MM.1S (cell line): ENCODE results near the gene RAI1.

Experiments
- DNase-seq: peaks from one replicate; pipeline ENCODE4 v3.0.0-alpha.2; 2015
- H2AFZ ChIP-seq: fragments of 300-600 bp; sonication (generic); 2 replicates; pipeline ENCODE4 v1.6.0; 2016; ENCODE audit warnings: antibody characterized with exemption, low read length
- H3F3A ChIP-seq: fragments of 300-600 bp; sonication (generic); 2 replicates; pipeline ENCODE4 v1.6.1; 2016; ENCODE audit warnings: mild to moderate bottlenecking, antibody characterized with exemption, low read length, moderate library complexity, mixed read lengths; ENCODE audit not compliant: insufficient read depth
- H3K27ac ChIP-seq: fragments of 300-600 bp; sonication (generic); 2 replicates; pipeline ENCODE4 v1.5.1; 2016; ENCODE audit warnings: mild to moderate bottlenecking, low read length
- H3K27me3 ChIP-seq: fragments of 300-600 bp; sonication (generic); replicated peaks from 2 replicates; pipeline ENCODE4 v1.6.0; 2016; ENCODE audit warnings: low read length; ENCODE audit not compliant: insufficient read depth
- H3K36me3 ChIP-seq: fragments of 300-600 bp; sonication (generic); replicated peaks from 2 replicates; pipeline ENCODE4 v1.6.1; 2016; ENCODE audit warnings: mild to moderate bottlenecking, low read length, mixed read lengths; ENCODE audit not compliant: insufficient read depth
- H3K4me1 ChIP-seq: fragments of 300-600 bp; sonication (generic); 2 replicates; pipeline ENCODE4 v1.6.1; 2016; ENCODE audit warnings: low read length, mixed read lengths
- H3K4me2 ChIP-seq: fragments of 300-600 bp; sonication (generic); 2 replicates; pipeline ENCODE4 v1.6.0; 2016; ENCODE audit warnings: low read depth, low read length
- H3K4me3 ChIP-seq: fragments of 300-600 bp; sonication (generic); 2 replicates; pipeline ENCODE4 v1.5.1; 2016; ENCODE audit warnings: low read length, mixed read lengths
- H3K79me2 ChIP-seq: fragments of 300-600 bp; sonication (generic); 2 replicates; pipeline ENCODE4 v1.6.1; 2016; ENCODE audit warnings: mixed run types, low read length, mixed read lengths
- H3K9ac ChIP-seq: fragments of 300-600 bp; sonication (generic); 2 replicates; pipeline ENCODE4 v1.6.1; 2016; ENCODE audit warnings: low read length, mixed read lengths
- H3K9me2 ChIP-seq: fragments of 300-600 bp; sonication (generic); replicated peaks from 2 replicates; pipeline ENCODE4 v1.6.1; 2016; ENCODE audit warnings: mild to moderate bottlenecking, low read length, mixed read lengths; ENCODE audit not compliant: insufficient read depth
- H3K9me3 ChIP-seq: fragments of 300-600 bp; sonication (generic); replicated peaks from 2 replicates; pipeline ENCODE4 v1.6.1; 2016; ENCODE audit warnings: mild to moderate bottlenecking, low read length, mixed read lengths; ENCODE audit not compliant: insufficient read depth
- H4K20me1 ChIP-seq: fragments of 300-600 bp; sonication (generic); 2 replicates; pipeline ENCODE4 v1.6.1; 2016; ENCODE audit warnings: mild to moderate bottlenecking, low read length, moderate library complexity, mixed read lengths; ENCODE audit not compliant: insufficient read depth
- EZH2 ChIP-seq: fragments of 300-600 bp; sonication (generic); optimal IDR thresholded peaks from 2 replicates; pipeline ENCODE3; 2017; ENCODE audit warnings: low read depth, mild to moderate bottlenecking, antibody characterized with exemption, low read length, mixed read lengths
- EZH2phosphoT487 ChIP-seq: fragments of 300-600 bp; sonication (generic); IDR thresholded peaks from 2 replicates; pipeline ENCODE4 v1.6.1; 2018; ENCODE audit warnings: antibody characterized with exemption, low read length
- TF ChIP-seq, protein P1 (sequence below): fragments of 300-600 bp; sonication (generic); IDR thresholded peaks from 2 replicates; pipeline ENCODE4 v1.5.1; 2016; ENCODE audit warnings: antibody characterized with exemption, low read length, mixed read lengths

Gene RAI1

DNA sequence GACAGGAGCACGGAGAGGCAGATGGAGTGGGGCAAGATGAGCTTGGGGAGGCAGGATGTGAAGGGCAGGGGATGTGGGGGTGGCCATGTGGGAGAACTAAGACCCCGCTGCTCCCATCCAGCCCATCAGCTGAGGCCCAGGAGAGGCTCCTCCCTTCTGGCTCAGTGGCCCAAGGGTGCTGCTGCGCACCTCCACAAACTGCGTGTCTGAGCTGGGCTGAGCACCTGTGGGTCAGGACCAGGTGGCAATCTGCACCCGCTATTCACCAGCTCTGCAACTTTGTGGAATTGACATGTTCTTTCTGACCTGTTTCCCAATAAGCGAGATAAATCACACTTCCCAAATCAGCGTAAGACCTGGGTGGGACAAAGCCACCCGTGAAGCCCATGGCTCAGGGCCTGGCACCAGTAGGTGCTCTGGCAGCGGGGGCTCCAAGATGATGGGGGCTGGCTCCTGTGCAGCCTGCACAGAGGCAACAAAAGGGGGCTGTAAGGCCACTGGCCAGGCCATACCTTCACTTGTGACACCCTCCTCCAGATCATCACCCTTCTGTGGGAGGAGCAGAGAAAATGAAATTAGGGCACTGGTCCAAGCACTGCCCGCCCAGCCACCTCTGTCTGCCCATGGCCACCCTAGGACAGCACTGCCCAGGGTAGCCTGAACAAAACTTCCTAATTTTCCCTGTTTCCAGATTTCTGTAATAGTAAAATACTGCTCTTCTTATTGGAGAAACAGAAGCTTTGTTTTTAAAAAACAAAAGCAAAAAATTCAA is 167.2 kb downstream of the RAI1 start:
- no peaks in the 10 kb centered on the region for H3K79me2 ChIP-seq
- H3K27ac ChIP-seq, result no peak overlapping the region
- no peaks in the 10 kb centered on the region for H3K9me3 ChIP-seq
- no peak overlapping the region for H3K4me2 ChIP-seq
- no peak overlapping the region for H3K4me3 ChIP-seq
- TF ChIP-seq EZH2, result no peak
- TF ChIP-seq, protein P1, sequence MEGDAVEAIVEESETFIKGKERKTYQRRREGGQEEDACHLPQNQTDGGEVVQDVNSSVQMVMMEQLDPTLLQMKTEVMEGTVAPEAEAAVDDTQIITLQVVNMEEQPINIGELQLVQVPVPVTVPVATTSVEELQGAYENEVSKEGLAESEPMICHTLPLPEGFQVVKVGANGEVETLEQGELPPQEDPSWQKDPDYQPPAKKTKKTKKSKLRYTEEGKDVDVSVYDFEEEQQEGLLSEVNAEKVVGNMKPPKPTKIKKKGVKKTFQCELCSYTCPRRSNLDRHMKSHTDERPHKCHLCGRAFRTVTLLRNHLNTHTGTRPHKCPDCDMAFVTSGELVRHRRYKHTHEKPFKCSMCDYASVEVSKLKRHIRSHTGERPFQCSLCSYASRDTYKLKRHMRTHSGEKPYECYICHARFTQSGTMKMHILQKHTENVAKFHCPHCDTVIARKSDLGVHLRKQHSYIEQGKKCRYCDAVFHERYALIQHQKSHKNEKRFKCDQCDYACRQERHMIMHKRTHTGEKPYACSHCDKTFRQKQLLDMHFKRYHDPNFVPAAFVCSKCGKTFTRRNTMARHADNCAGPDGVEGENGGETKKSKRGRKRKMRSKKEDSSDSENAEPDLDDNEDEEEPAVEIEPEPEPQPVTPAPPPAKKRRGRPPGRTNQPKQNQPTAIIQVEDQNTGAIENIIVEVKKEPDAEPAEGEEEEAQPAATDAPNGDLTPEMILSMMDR, result no peak
- TF ChIP-seq EZH2phosphoT487, result no peak
- no peaks in the 10 kb centered on the region for H3K9me2 ChIP-seq
- no peak overlapping the region for H2AFZ ChIP-seq
- H3K9ac ChIP-seq, result no peak overlapping the region
- H3F3A ChIP-seq, result no peaks in the 10 kb centered on the region
- peaks cover 7% of the 10 kb centered on the region; the same call in 1 of the 2 replicates for H3K4me1 ChIP-seq
- no peaks in the 10 kb centered on the region for H3K36me3 ChIP-seq
- DNase-seq, result no peak
- no peaks in the 10 kb centered on the region for H4K20me1 ChIP-seq
- no peaks in the 10 kb centered on the region for H3K27me3 ChIP-seq

DNA sequence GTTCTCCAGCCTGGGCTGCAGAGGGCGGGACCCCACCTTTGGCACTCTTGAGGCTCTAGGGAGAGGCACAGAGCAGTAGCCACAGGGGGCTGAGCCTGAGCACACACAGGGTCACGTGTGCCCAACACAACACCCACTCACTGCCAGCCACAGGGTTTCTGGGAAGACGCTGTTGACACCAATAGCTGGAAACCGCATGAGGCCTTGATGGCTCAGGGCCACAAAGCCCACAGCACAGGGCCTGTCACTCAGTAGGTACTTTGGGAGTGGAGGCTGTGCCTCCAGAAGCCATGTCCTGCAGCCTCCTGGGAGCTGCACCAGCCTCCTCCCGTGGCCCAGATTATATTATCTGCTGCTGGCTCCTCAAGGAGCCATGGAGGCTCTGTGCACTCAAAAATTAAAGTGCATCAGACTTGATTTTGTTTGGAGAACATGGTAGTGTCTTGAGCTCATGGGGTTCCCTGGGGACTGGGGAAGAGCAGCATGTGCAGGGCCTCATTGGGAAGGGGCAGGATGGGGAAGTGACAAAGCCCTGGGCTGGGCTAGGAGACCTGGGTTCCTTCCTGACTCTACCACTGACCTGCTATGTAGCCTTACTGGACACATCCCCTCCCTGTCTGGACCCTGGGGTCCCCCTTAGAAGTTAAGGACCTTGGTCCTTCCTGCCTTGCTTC is 168.0 kb downstream of the RAI1 start:
- Histone ChIP-seq H3K4me3 (no peak overlapping the region), H3F3A (no peaks in the 10 kb centered on the region), H3K4me2 (no peak overlapping the region), H3K9ac (no peak overlapping the region), H3K27ac (no peak overlapping the region), H3K79me2 (no peaks in the 10 kb centered on the region), H4K20me1 (no peaks in the 10 kb centered on the region), H3K27me3 (no peaks in the 10 kb centered on the region), H3K9me2 (no peaks in the 10 kb centered on the region), H3K9me3 (no peaks in the 10 kb centered on the region), H2AFZ (no peak overlapping the region), H3K4me1 (peaks cover 7% of the 10 kb centered on the region; the same call in 1 of the 2 replicates), H3K36me3 (no peaks in the 10 kb centered on the region)
- no peak for TF ChIP-seq EZH2
- no peak for DNase-seq

DNA sequence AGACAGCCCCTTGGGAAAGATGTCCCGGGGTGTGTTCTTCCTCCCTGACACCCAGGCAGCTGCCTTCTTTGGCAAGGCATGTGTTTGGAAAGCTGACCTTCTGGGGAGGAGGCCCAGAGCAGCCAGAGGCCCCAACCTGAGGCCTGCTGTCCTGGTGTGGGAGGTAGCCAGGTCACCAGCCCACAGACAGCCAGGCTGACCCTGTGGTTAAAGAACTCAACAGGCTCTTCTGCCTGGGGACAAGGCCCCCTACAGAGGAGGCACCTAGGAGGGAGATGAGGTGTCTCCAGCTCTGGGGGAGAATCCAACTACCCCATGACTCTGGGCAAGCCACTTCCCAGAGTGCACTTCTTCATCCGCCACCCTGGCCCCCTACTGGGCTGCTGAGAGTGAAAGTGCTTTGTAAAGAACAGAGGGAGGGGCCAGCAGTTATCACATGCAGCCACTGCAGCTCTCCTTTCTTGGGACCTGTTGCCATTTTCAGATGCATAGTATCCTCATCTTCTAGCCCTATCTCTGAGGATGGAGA is 168.7 kb downstream of the RAI1 start:
- H3K4me3 ChIP-seq, result no peak overlapping the region
- no peak overlapping the region for H3K4me2 ChIP-seq
- no peaks in the 10 kb centered on the region for H3K9me2 ChIP-seq
- H3K4me1 ChIP-seq, result peaks cover 7% of the 10 kb centered on the region
- no peaks in the 10 kb centered on the region for H4K20me1 ChIP-seq
- no peaks in the 10 kb centered on the region for H3K79me2 ChIP-seq
- H3K27ac ChIP-seq, result no peak overlapping the region
- H3K9me3 ChIP-seq, result no peaks in the 10 kb centered on the region
- no peak for TF ChIP-seq EZH2phosphoT487
- no peak for TF ChIP-seq EZH2
- TF ChIP-seq, protein P1, result no peak
- no peaks in the 10 kb centered on the region for H3K27me3 ChIP-seq
- H2AFZ ChIP-seq, result no peak overlapping the region
- no peaks in the 10 kb centered on the region for H3K36me3 ChIP-seq
- no peaks in the 10 kb centered on the region for H3F3A ChIP-seq
- no peak overlapping the region for H3K9ac ChIP-seq
- DNase-seq, result no peak
